ENCODE measurements around the gene TTC16.

DNA sequence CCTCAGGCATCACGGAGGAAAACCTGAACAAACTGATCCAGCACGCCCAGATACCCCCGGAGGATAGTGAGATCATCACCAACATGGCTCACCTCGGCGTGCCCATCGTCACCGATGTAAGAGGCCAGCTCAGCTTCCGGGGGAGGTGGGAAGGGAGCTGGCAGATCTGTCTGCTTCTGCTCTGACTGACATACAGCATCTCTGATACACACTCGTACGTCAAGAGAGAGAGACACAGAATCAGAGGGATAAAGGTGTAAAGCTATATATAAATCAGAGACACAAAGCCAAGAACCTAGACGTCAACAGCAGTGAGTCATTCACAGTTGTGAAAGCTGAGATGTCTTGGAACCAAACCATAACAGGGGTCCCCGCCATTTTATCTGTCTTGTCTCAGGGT, 39.2 kb upstream of the TTC16 start:
- TF ChIP-seq, protein P1, sequence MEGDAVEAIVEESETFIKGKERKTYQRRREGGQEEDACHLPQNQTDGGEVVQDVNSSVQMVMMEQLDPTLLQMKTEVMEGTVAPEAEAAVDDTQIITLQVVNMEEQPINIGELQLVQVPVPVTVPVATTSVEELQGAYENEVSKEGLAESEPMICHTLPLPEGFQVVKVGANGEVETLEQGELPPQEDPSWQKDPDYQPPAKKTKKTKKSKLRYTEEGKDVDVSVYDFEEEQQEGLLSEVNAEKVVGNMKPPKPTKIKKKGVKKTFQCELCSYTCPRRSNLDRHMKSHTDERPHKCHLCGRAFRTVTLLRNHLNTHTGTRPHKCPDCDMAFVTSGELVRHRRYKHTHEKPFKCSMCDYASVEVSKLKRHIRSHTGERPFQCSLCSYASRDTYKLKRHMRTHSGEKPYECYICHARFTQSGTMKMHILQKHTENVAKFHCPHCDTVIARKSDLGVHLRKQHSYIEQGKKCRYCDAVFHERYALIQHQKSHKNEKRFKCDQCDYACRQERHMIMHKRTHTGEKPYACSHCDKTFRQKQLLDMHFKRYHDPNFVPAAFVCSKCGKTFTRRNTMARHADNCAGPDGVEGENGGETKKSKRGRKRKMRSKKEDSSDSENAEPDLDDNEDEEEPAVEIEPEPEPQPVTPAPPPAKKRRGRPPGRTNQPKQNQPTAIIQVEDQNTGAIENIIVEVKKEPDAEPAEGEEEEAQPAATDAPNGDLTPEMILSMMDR (IDR thresholded peaks at IDR 0.05; ENCODE audit: low read depth, low read length, missing input control) = no peak
- TF ChIP-seq JUND (IDR thresholded peaks at IDR 0.05) (no peak), TAF1 (conservative IDR thresholded peaks at IDR 0.05) (no peak), RXRA (IDR thresholded peaks at IDR 0.05) (no peak), RAD21 (IDR thresholded peaks at IDR 0.05) (no peak), FOXA1 (IDR thresholded peaks at IDR 0.05) (no peak), GABPA (IDR thresholded peaks at IDR 0.05 in 1 of 2, conservative IDR thresholded peaks at IDR 0.05 in 1 of 2) (no peak)
- TF ChIP-seq, protein P2, sequence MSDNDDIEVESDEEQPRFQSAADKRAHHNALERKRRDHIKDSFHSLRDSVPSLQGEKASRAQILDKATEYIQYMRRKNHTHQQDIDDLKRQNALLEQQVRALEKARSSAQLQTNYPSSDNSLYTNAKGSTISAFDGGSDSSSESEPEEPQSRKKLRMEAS (IDR thresholded peaks at IDR 0.05) = no peak
- TF ChIP-seq, protein P3, sequence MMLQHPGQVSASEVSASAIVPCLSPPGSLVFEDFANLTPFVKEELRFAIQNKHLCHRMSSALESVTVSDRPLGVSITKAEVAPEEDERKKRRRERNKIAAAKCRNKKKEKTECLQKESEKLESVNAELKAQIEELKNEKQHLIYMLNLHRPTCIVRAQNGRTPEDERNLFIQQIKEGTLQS (IDR thresholded peaks at IDR 0.05) = no peak
- TF ChIP-seq, protein P4, sequence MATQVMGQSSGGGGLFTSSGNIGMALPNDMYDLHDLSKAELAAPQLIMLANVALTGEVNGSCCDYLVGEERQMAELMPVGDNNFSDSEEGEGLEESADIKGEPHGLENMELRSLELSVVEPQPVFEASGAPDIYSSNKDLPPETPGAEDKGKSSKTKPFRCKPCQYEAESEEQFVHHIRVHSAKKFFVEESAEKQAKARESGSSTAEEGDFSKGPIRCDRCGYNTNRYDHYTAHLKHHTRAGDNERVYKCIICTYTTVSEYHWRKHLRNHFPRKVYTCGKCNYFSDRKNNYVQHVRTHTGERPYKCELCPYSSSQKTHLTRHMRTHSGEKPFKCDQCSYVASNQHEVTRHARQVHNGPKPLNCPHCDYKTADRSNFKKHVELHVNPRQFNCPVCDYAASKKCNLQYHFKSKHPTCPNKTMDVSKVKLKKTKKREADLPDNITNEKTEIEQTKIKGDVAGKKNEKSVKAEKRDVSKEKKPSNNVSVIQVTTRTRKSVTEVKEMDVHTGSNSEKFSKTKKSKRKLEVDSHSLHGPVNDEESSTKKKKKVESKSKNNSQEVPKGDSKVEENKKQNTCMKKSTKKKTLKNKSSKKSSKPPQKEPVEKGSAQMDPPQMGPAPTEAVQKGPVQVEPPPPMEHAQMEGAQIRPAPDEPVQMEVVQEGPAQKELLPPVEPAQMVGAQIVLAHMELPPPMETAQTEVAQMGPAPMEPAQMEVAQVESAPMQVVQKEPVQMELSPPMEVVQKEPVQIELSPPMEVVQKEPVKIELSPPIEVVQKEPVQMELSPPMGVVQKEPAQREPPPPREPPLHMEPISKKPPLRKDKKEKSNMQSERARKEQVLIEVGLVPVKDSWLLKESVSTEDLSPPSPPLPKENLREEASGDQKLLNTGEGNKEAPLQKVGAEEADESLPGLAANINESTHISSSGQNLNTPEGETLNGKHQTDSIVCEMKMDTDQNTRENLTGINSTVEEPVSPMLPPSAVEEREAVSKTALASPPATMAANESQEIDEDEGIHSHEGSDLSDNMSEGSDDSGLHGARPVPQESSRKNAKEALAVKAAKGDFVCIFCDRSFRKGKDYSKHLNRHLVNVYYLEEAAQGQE (IDR thresholded peaks at IDR 0.05) = no peak
